Inflammatory macrophage treated with lipopolysaccharide for 4 hours (primary cell): Measurements from ENCODE around the gene NCBP1.
"Not testable (repeated sequence)": the region's sequence is repeated elsewhere in the genome, so short reads cannot be mapped to it uniquely, and the experiment has no call there.

Experiments used
- DNase-seq: peaks from one replicate; pipeline ENCODE4 v3.0.0-alpha.2; 2020

The NCBP1 gene

GRCh38 chr9:97675655-97676054, 42.0 kb downstream of the NCBP1 start:
- no peak for DNase-seq

- no peak for DNase-seq
These were observed 48.6 kb downstream of the NCBP1 start for GRCh38 chr9:97682242-97682641.

GRCh38 chr9:97688654-97689053, 55.0 kb downstream of the NCBP1 start:
- DNase-seq, result no peak

GRCh38 chr9:97689401-97690180, 56.0 kb downstream of the NCBP1 start:
- no peak for DNase-seq

- peak; percentile 29 for DNase-seq
These were observed 61.1 kb downstream of the NCBP1 start for GRCh38 chr9:97694769-97695168.

- DNase-seq, result no peak
These were observed 61.8 kb downstream of the NCBP1 start for GRCh38 chr9:97695390-97695789.

GRCh38 chr9:97695995-97696802, 62.6 kb downstream of the NCBP1 start:
- DNase-seq, result peak; percentile 50

- DNase-seq, result peak; percentile 96
These were observed 63.4 kb downstream of the NCBP1 start, which contains the start of gene XPA for GRCh38 chr9:97696803-97697601. Gene XPA, minus strand, starts transcription at chr9:97697340. Its CDS starts 48 bp downstream, at chr9:97697292.

- DNase-seq, result no peak
These were observed 64.2 kb downstream of the NCBP1 start for GRCh38 chr9:97697837-97698236.

- DNase-seq, result no peak
These were observed 65.2 kb downstream of the NCBP1 start for GRCh38 chr9:97698865-97699264.

- peak; percentile 44 for DNase-seq
These were observed 65.7 kb downstream of the NCBP1 start for GRCh38 chr9:97699281-97699680.

- DNase-seq, result not testable (repeated sequence)
These were observed 66.2 kb downstream of the NCBP1 start for GRCh38 chr9:97699824-97700223.

GRCh38 chr9:97703437-97704344, 70.1 kb downstream of the NCBP1 start:
- DNase-seq, result peak; percentile 20

GRCh38 chr9:97704345-97704677, 70.7 kb downstream of the NCBP1 start:
- DNase-seq, result no peak

- DNase-seq, result no peak
These were observed 71.2 kb downstream of the NCBP1 start for GRCh38 chr9:97704851-97705250.

- DNase-seq, result no peak
These were observed 71.8 kb downstream of the NCBP1 start for GRCh38 chr9:97705354-97705950.

GRCh38 chr9:97706246-97706645, 72.6 kb downstream of the NCBP1 start:
- no peak for DNase-seq

GRCh38 chr9:97710356-97711222, 77.0 kb downstream of the NCBP1 start:
- DNase-seq, result peak; percentile 63

- no peak for DNase-seq
These were observed 77.6 kb downstream of the NCBP1 start for GRCh38 chr9:97711223-97711626.

GRCh38 chr9:97714435-97714834, 80.8 kb downstream of the NCBP1 start:
- peak; percentile 2 for DNase-seq

GRCh38 chr9:97717866-97718265, 84.2 kb downstream of the NCBP1 start:
- DNase-seq, result no peak
